ENCODE measurements around the gene CLIP1.
"Not testable (repeated sequence)": the region's sequence is repeated elsewhere in the genome, so short reads cannot be mapped to it uniquely, and the experiment has no call there.

CLIP1 gene

GRCh38 chr12:122429043-122429442, 6.6 kb upstream of the CLIP1 start:
- DNase-seq, result not testable (repeated sequence)

DNA sequence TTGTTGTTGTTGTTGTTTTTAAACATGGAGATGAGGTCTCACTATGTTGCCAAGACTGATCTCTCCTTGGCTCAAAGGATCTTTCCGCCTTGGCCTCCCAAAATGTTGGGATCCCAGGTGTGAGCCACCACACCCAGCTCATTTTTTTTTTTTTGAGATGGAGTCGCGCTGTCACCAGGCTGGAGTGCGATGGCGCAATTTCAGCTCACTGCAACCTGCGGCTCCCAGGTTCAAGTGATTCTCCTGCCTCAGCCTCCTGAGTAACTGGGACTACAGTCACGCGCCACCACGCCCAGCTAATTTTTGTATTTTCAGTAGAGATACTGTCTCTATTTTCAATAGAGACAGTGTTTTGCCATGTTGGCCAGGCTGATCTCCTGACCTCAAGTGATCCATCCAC, 4.9 kb upstream of the CLIP1 start:
- no peak for DNase-seq

- DNase-seq, result peak; percentile 23
Measured at GRCh38 chr12:122423258-122424165, 1.0 kb upstream of the CLIP1 start.

DNA sequence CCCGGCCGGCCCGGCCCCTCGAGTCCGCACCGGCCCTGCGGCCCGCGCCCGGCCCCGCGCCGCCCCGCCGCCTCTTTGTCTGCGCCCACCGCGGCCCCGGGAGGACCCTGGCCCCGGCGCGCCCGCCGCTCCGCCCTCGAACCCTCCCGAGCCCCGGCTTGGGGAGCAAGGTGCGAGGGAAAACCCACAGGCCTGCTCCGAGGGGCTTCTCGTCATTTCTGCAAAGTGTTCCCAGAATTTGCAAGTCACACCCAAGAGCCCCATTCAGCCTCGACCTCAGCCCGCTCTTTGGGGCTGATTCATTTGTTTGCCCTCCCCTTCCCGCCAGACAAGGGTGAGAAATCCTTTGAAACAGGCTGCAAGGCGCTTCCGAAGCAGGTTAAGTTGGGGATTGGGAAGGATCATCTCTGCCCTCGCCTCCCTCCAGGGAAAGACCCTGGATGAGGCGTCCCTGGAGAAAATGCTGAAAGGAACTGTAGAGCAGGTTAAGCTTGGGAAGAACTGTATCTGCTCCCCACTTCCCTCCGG, 325 bp upstream of the CLIP1 start:
- DNase-seq, result peak; percentile 53

DNA sequence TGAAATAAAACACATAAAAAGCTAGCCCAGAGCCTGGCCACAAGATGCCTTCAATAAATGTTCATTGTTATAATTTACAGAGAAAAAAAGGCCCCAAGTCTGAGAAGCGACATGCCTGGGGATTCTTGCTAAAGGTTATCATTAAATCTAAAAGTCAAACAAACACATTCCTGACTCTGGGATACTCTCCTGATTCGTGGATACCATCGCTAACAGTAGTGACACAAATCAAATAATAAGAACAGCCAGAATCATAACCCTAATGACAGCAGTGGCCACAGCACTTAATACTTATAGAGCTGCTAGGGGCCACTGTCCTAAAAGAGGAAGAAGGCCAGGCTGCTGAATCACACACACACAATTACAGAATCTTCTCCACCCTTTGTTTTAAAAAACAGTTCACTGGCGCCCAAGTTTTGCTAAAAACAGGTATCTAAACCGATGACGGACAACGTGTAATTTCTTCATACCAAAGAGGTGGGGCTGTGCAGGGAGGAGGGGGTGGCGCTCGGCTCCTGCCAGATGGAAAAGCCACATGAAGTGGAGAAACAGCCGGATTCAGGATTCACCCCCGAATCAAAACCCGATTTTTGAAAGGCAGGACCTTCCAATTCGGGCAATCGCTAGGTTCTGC, 1.2 kb downstream of the CLIP1 start:
- DNase-seq, result no peak

- DNase-seq, result no peak
Measured at GRCh38 chr12:122420471-122421162, 1.9 kb downstream of the CLIP1 start.

GRCh38 chr12:122419094-122419493, 3.4 kb downstream of the CLIP1 start:
- DNase-seq, result not testable (repeated sequence)

- DNase-seq, result not testable (repeated sequence)
Measured at GRCh38 chr12:122415665-122416064, 6.8 kb downstream of the CLIP1 start.

GRCh38 chr12:122413516-122414404, 8.7 kb downstream of the CLIP1 start:
- no peak for DNase-seq

DNA sequence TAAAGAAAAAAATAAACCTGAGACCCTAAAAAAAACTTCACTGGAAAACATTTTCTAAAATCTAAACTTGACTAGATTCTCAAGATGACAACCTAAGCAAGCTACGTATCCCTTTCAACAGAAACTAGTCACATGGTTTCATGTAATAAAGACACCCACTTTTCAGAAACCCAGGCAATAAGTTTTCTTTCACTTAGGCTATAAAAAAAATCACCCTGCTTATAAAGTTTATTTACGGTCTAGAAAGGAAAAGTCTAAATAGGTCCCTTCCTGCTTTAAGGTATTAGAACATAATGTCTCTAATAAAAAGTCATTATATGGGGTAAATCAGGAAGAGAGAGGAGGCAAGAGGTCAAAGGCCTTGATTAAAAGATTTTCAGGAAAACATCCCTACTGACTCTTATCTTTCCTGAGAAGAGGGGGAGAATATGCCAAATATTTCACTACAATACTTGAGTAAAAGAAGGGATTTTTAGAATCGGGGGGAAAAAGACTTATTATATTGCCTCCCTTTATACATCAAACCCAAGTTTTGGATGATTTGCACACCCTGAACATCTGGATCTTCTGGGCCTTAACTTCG, 9.5 kb downstream of the CLIP1 start:
- no peak for DNase-seq

DNA sequence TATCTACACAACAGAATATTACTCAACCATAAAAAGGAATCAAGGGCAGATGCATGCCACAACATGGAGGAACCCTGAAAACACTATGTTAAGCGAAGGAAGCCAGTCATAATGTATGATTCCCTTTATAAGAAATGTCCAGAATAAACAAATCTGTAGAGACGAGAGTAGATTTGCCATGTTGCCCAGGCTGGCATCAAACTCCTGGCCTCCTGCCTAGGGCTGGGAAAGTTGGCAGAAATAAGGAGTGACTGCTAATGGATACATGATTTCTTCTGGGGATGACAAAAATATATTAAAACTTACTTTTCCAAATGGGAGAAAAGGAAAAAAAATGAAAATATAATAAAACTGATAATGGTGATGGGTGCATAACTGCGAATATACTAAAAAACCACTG, 10.9 kb downstream of the CLIP1 start:
- no peak for DNase-seq

GRCh38 chr12:122407208-122407607, 15.3 kb downstream of the CLIP1 start:
- DNase-seq, result no peak

GRCh38 chr12:122406701-122407164, 15.7 kb downstream of the CLIP1 start:
- no peak for DNase-seq

GRCh38 chr12:122403831-122404230, 18.6 kb downstream of the CLIP1 start:
- no peak for DNase-seq

DNA sequence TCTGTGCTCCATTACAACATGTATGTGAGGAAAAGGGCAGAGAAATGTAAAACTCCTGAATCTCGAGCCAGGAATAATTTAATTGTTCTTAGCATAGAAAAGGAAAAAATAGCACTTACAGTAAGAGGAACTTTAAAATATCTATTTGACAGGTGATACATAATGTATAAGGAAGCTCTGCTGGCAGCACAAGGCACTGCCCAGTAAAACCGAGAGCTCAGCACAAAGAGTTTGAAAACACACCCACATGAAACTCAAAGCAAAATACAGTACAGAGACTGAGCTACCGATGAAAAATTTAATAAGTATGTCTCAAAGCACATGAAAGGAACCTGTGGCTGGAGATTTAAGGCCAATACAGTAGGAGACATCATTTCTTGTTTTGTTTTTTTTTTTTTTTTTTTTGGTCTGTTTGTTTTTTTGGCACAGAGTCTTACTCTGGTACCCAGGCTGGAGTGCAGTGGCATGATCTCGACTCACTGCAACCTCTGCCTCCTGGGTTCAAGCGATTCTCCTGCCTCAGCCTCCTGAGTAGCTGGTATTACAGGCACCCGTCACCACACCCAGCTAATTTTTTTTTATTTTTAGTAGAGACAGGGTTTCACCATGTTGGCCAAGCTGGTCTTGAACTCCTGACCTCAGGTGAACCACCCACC, 19.2 kb downstream of the CLIP1 start:
- DNase-seq, result no peak

GRCh38 chr12:122402264-122402663, 20.2 kb downstream of the CLIP1 start:
- no peak for DNase-seq

DNA sequence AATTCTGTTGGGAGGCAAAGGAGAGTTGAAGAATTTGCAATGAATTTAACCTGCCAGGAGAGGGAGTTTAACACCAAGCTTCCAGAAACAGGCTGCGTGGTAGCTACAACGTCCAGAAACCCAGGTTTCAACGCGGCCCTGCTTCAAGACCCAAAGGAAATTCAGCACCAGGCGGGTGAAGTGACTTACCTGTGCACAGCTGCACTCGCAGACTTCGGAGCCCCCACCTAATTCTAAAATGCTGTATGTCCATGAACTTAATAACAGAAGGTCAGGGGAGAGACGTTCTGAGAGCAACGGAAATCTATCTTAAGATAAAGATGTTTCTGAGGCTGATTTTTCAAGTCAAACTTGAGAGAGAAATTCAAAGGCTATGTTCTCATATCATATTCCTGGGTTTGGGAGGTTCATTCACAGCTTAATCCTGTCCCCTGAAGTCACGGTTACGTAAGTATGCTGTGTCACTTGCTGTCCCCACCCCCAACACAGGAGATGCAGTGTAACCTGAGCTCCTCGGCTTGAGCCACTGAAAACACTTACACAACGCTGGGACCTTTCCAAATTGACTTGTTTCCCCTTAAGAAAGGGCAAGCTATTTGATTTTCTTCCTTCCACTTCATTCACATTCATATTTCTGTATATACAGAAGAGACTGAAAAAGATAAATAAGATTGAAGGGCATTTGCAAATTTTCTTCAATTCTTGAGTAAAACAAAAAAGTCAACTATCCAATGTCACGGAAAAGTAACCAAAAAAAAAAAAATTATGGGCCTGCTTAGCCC, 22.7 kb downstream of the CLIP1 start:
- DNase-seq, result peak; percentile 56

GRCh38 chr12:122399254-122399591, 23.2 kb downstream of the CLIP1 start:
- peak; percentile 20 for DNase-seq

DNA sequence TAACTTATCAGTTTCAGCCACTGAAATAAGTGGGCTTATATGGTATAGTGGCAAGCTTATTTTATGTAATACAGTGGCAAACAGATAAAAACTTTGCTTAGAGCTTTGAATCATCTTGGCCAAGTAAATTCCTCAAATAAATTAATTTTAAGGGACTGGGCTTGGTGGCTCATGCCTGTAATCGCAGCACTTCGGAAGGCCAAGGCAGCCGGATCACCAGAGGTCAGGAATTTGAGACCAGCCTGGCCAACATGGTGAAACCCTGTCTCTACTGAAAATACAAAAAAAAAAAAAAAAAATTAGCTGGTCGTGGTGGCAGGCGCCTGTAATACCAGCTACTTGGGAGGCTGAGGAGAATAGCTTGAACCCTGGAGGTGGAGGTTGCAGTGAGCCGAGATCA, 24.5 kb downstream of the CLIP1 start:
- DNase-seq, result not testable (repeated sequence)

DNA sequence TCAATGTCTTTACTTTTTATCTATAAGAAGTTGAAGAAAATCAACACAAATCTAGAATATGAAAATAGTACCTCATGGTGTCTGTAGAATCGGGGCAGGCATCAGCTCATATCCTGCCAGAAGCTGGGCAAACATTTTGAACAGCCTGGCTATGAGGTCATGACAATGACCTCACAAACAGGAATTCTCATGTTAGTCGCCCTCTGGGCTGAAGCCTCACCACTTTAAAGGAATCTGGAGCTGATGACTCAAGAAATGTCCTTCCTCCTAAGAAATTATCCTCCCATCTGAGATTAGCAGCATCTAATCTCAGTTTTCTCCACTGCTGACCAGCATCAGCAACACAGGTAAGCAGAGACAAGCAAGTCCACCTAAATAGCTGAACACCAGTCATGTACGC, 27.1 kb downstream of the CLIP1 start:
- DNase-seq, result no peak
